ENCODE results near the gene VAMP8.
A peak's percentile ranks its signal among the peaks of the same experiment; 100 is the strongest.

GRCh38 chr2:85539361-85540132, 37.8 kb upstream of the VAMP8 start:
- peak in 2 of 4 experiments; percentile 18 to 41 for TF ChIP-seq CTCF (IDR thresholded peaks at IDR 0.05)
- no peak for TF ChIP-seq POLR2A (IDR thresholded peaks at IDR 0.05)
- TF ChIP-seq POLR2AphosphoS5 (IDR thresholded peaks at IDR 0.05) = peak; percentile 46

Data from prostate gland (tissue), 2 donors.